Body of pancreas (tissue), 4 donors: ENCODE measurements around the gene SLC41A1. TPM values are rescaled to one million over a fixed set of nuclear protein-coding genes. Genes with fewer than 3 reads are reported as not detected.

Experiments used
- ATAC-seq: fragments of 150-250 bp; one replicate; pipeline ENCODE4 v1.9.1; 2016
- DNase-seq, 4 donors: peaks; one replicate each; pipeline ENCODE4 v3.0.0-alpha.2; 2019
- H3K27ac ChIP-seq, 4 donors: fragments of 200-600 bp; sonication (generic); 1 replicate in 3 of 4; 2 replicates in 1 of 4; pipeline versions ENCODE4 v1.5.1 to v1.6.1; 2016 to 2019; ENCODE audit warnings: mild to moderate bottlenecking in 1 of 4, mixed read lengths in 1 of 4, moderate library complexity in 1 of 4
- H3K27me3 ChIP-seq, 2 donors: fragments of 200-600 bp; sonication (generic); one replicate each; pipeline ENCODE4 v1.6.0; 2016; ENCODE audit warnings: mild to moderate bottlenecking in 1 of 2
- H3K36me3 ChIP-seq, 2 donors: fragments of 200-600 bp; sonication (generic); replicated peaks in 1 of 2; 2 replicates each; pipeline ENCODE4 v1.5.1; 2016; ENCODE audit warnings: low read depth in 2 of 2; ENCODE audit not compliant: insufficient read depth in 1 of 2
- H3K4me1 ChIP-seq: fragments of 200-600 bp; sonication (generic); one replicate; pipeline ENCODE4 v1.6.0; 2016
- H3K4me3 ChIP-seq, 2 donors: fragments of 200-600 bp; sonication (generic); 1 replicate in 1 of 2; 2 replicates in 1 of 2; pipeline ENCODE4 v1.5.1; 2016 to 2019
- H3K9me3 ChIP-seq, 3 donors: fragments of 200-600 bp; sonication (generic); 1 replicate in 2 of 3; 2 replicates in 1 of 3; pipeline ENCODE4 v1.5.1; 2016
- POLR2A ChIP-seq, 3 donors: fragments of 450-650 bp; IDR thresholded peaks; one replicate each; pipeline ENCODE4 v1.6.1; 2016; ENCODE audit warnings: antibody characterized with exemption in 3 of 3, mild to moderate bottlenecking in 2 of 3
- WGBS, 2 donors: methylation state at CpG; one replicate each; pipeline ENCODE4 v1.1.5; 2017; 5-methylcytosine and 5-hydroxymethylcytosine counted together
- intact Hi-C: fragments of 100-400 bp; cut with DNase I; formaldehyde crosslinking; loops from one replicate; pipeline ENCODE4 v1.15.1; 2023
- total RNA-seq, 2 donors: library from RNA; depleted of rRNA; stranded (reverse); fragments of >200 nt; gene quantifications; one replicate each; pipeline ENCODE4 v1.1.0, GENCODE V29; 2016
- TF ChIP-seq, protein P1 (sequence below), 7 experiments: fragments of 450-650 bp in 4 of 7; fragments of 200-600 bp in 3 of 7; sonication (generic) in 3 of 7; IDR thresholded peaks; one replicate each; pipeline ENCODE4 v1.5.1; 2016 to 2019; ENCODE audit warnings: antibody characterized with exemption in 7 of 7

Gene SLC41A1
- total RNA-seq, 2 donors from 2014 or later, result 36.9 to 41.8 TPM

DNA sequence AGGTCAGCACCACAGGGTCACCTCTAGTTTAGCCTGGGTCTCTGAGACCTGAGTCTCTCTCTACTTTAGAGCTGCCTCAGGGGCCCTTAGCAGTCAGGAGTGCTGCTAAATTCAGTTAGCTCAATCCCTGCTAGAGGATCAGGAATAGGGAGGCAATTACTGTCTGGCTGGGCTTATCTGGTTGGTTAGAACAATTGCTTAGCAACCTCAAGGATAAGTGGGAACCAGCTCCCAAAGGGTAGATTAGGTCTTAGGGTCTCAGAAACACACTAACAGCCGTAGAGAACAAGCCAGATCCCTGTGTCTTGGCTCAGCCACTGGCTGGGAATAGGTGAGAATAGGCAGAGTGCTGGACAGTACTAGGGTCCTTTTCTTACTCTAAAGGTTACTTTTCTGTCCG lies 29.2 kb upstream of the SLC41A1 start:
- no peak for TF ChIP-seq POLR2A (IDR thresholded peaks at IDR 0.05)
- TF ChIP-seq, protein P1, sequence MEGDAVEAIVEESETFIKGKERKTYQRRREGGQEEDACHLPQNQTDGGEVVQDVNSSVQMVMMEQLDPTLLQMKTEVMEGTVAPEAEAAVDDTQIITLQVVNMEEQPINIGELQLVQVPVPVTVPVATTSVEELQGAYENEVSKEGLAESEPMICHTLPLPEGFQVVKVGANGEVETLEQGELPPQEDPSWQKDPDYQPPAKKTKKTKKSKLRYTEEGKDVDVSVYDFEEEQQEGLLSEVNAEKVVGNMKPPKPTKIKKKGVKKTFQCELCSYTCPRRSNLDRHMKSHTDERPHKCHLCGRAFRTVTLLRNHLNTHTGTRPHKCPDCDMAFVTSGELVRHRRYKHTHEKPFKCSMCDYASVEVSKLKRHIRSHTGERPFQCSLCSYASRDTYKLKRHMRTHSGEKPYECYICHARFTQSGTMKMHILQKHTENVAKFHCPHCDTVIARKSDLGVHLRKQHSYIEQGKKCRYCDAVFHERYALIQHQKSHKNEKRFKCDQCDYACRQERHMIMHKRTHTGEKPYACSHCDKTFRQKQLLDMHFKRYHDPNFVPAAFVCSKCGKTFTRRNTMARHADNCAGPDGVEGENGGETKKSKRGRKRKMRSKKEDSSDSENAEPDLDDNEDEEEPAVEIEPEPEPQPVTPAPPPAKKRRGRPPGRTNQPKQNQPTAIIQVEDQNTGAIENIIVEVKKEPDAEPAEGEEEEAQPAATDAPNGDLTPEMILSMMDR (IDR thresholded peaks at IDR 0.05), result no peak
- WGBS, 2 donors, result 53 to 64% methylated on average over 2 of the region's 2 CpGs
- DNase-seq (no peak), ATAC-seq (no peak)
- Histone ChIP-seq H3K36me3 (no peaks in the 10 kb centered on the region), H3K4me3 (no peak overlapping the region), H3K27ac (peak overlapping the region in 3 of 4 donors; percentile 21 to 63 (median 50)), H3K4me1 (peaks cover 46% of the 10 kb centered on the region), H3K9me3 (no peaks in the 10 kb centered on the region), H3K27me3 (no peaks in the 10 kb centered on the region)
- intact Hi-C loops, result loop anchor here (5.0 kb wide), 1 partner anchor 35 kb away; no protein-coding TSS in a partner anchor

DNA sequence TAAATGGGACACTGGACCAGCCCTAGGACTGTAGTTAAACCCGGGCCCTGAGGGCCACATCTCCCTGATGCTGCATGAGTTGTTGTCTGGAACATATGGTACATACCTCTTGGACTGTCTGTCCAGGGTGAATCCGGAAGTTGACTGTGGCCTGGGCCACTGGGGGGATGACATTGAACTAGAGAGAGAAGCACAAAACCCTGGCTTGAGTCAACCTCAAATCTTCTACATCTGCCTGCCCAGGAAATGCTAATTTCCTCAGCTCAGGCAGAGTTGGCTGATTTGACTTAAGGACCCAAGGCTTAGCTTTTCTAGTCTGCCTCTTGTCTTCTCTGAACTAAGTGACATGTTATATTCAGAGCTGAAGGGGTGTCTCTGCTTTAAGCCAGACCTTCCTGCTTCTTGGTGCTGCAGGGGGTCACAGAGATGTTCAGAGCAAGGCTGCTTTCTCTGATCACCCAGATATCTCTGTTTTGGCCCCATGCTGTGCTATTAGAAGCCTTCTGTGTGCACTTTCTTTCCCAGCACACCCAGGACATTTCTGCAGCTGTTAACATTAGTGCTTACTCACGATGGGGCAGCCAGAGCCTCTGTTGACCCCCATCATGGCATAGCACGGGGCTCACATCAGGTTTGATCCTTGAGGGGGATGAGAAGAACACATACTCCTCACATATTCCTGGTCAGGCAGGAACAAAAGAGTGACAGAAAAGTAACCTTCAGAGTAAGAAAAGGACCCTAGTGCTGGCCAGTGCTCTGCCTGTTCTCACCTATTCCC lies 27.3 kb upstream of the SLC41A1 start:
- Histone ChIP-seq H3K27ac (peak overlapping the region in 1 of 4 donors; percentile 4), H3K4me3 (no peak overlapping the region), H3K36me3 (no peaks in the 10 kb centered on the region), H3K9me3 (no peaks in the 10 kb centered on the region), H3K27me3 (no peaks in the 10 kb centered on the region), H3K4me1 (peaks cover 46% of the 10 kb centered on the region)
- intact Hi-C loops, result loop anchor here (5.0 kb wide), 1 partner anchor 33 kb away; no protein-coding TSS in a partner anchor
- 58 to 81% methylated on average over 3 to 4 of the region's 4 CpGs for WGBS, 2 donors
- ATAC-seq (no peak), DNase-seq (no peak)
- no peak for TF ChIP-seq POLR2A (IDR thresholded peaks at IDR 0.05)
- TF ChIP-seq, protein P1 (IDR thresholded peaks at IDR 0.05), result no peak

DNA sequence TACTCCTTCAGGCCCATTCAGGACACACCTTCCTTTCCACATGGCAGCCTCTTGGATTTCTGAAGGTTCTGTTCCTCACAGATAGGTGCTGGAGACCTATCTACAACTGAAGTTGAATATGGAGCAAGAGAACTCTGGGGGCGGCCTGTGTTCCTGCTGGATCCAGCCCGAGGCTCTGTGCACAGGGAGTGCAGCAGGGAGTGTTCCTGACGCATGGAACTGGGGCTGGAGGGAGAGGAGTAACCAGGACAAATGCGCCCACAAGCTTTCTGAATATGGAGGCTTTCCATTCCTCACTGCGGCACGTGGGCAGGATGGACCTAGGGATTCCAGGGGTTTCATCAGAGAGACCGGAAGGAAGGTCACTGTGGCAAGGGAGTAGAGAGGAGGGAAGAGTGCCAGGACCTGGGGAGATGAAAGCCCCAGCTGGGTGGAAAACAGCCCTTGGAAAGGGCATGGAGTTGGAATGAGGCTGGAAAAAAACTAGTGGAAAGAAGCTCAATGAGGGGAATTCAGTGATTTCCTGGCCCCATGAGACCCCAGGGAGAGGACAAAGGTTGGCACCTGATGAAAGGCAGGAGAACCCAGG lies 24.5 kb upstream of the SLC41A1 start:
- Histone ChIP-seq H3K4me1 (peaks cover 30% of the 10 kb centered on the region), H3K4me3 (no peak overlapping the region), H3K36me3 (no peaks in the 10 kb centered on the region), H3K27me3 (no peaks in the 10 kb centered on the region), H3K27ac (no peak overlapping the region), H3K9me3 (no peaks in the 10 kb centered on the region)
- intact Hi-C loops, result no loop called here
- TF ChIP-seq POLR2A (IDR thresholded peaks at IDR 0.05), result no peak
- TF ChIP-seq, protein P1 (IDR thresholded peaks at IDR 0.05), result no peak
- 87 to 95% methylated on average over 5 to 7 of the region's 7 CpGs for WGBS, 2 donors
- no peak for ATAC-seq
- no peak for DNase-seq

DNA sequence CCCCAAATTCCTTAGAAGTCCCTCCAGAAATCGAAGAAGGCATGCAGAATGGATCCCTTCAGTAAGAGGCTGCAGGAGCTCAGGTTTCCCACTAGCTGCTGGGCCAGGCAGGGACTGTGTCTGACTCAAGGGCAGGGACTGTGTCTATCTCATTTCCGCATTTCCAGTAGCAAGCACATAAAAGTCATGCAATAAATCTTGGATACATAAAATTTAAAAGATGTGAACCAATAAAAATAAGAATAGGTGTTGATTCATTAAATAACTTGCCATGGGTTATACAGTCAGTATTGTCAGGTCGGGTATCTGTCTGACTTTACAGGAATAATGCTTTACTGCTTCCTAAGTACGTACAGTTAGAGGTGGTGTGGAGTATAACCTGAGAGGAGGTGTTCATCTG lies 21.8 kb upstream of the SLC41A1 start:
- no peak for ATAC-seq
- peaks cover 25% of the 10 kb centered on the region for H3K4me1 ChIP-seq
- H3K4me3 ChIP-seq, result no peak overlapping the region
- WGBS, 2 donors, result 87 to 93% methylated on average over 4 of the region's 4 CpGs
- H3K27me3 ChIP-seq, result no peaks in the 10 kb centered on the region
- intact Hi-C loops, result no loop called here
- no peaks in the 10 kb centered on the region for H3K9me3 ChIP-seq
- H3K36me3 ChIP-seq, result no peaks in the 10 kb centered on the region
- DNase-seq, result no peak
- TF ChIP-seq, protein P1 (IDR thresholded peaks at IDR 0.05), result no peak
- no peak for TF ChIP-seq POLR2A (IDR thresholded peaks at IDR 0.05)
- H3K27ac ChIP-seq, result no peak overlapping the region
